ENCODE data around the gene PIANP.
A peak's percentile ranks its signal among the peaks of the same experiment; 100 is the strongest.

The PIANP gene

DNA sequence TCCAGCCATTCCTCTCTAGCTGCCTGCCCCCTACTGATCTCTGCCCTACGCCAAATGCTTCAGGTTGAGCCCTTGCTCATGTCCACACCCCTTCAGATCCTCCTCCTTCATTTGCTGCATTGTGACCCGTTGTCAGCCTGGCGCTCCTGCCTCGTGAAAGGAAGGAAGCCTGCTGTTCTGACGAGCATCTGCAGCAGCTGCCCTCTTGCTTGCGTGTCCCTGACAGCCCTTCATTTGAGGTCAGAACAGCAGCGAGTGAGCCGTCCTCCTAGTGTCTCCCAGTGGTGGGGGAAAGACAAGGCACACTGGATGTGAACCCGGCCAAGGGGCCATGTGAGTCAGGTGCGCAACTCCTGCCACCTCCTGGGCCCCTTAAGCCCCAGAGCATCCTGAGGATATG lies 3.0 kb upstream of the PIANP start:
- no peak for DNase-seq

DNA sequence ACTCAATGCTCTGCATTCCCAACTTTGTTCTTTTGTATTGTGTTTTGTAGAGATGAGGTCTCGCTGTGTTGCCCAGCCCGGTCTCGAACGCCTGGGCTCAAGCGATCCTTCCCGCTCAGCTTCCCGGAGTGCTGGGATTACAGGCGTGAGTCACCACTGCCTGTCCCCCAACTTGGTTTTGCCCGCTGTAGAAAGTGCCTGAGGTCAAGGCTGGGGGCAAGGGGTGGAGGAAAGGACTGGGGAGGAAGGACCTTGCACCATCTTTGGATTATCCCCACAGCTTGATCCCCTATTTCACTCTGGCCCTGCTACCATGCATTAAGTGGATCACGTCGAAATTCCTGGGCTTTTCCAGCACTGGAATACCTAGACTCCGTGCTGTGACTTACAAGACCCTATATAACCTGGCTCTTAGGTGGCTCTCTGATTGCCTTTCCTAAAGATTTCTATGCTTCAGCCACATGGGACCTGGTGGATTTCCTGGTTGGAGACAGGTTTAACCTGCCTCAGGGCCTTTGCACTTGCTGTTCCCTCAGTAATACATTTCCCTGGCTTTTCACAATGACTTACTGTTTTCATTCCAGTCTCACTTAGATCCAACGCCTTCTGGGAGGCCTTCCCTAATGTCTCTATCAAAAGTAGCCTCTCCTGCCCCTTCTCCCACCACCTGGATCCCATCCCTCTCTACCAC lies 608 bp upstream of the PIANP start:
- no peak for DNase-seq

DNA sequence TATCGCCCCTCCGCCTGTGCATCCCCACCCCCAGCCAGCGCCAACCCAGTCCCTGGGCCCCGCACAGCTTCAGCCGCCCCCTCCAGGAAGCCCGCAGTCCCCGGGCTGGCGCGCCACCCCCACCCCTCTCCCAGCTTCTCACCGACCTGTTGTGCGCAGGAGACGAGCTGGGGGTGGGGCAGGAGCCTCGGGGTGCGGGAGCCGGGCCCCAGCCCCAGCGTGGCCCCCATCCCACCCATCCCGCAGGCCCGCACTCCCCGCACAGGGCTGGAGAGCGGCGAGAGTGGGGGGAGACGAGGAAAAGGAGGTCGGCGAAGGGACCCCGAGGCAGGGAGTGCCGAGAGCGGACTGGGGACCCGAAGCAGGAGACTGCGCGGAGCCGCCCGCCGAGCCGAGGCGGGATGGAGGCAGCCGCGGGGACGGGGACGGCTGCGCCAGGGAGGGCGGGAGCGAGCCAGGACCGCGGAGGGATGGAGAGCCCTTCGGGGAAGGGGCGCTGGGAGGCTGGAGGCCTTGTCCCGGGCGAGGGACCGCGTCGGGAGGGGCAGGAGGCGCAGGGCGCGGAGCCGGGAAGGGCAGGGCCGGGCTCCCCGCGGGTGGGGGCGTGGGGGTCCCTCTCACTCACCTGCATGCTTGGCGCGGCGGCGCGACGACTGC lies 498 bp downstream of the PIANP start:
- DNase-seq = peak; percentile 10

DNA sequence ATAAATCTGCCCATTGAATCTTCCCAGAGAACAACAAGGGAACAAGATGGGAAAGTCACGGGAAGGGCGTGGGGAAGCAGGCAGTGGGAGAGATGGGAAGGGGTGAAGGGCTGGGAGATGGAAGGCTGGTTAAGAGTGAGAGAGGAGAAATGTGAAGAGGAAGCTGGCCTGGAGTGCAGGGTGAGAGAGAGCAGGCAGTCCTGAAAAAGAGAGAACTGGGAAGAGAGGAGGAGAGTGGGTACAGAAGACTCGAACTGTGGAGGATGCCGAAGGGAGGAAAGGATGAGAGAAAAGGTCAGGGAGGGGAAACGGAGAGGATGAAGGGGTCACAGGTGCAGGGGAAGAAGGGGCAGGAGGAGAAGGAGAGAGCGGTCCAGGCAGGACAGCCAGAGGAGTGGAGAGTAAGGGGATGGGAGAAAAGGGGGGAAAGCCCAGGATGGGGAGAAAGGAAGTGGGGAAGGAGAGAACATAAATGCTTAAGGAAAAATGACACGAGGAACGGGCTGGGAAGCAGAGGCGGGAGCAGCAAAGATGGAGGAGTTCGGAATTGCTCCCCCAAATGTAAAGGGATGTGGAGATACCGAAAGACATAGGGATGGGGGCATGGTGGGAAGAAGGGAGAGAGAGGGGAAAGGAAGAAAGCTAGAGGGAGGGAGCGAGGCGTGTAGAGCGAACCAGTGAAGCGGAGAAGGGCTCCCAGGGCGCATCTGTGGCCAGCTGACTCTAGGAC lies 1.2 kb downstream of the PIANP start:
- no peak for DNase-seq

DNA sequence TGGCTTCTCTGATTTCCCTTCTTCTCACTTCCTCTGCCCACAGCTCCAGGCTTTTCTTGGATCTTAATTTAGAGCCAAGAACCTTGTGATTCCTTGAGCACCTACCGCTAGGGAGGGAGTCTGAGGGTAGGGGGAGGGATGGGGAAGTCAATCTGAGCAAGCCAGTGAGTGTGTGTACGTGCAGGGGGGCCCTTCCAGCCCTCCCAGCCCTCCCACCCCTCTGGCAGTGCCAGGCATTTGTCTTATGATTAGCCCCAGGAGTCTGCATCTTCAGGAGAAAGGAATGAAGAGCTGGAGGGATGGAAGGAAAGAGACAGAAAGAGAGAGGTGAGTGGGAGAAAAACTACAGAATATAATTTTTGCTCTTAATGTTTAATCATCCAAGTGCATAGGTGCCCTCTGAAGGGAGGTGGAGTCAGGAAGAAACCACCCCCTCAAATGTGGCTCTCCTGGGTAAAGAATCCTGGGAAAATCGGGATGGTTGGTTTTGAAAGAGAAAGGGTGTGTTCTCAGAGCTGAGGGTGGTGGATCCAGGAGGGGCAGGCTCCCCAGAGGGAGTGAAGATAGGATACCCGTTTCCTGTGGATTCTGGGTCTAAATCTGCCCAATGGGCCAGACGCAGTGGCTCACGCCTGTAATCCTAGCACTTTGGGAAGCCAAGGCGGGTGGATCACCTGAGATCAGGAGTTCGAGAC lies 2.1 kb downstream of the PIANP start:
- no peak for DNase-seq

DNA sequence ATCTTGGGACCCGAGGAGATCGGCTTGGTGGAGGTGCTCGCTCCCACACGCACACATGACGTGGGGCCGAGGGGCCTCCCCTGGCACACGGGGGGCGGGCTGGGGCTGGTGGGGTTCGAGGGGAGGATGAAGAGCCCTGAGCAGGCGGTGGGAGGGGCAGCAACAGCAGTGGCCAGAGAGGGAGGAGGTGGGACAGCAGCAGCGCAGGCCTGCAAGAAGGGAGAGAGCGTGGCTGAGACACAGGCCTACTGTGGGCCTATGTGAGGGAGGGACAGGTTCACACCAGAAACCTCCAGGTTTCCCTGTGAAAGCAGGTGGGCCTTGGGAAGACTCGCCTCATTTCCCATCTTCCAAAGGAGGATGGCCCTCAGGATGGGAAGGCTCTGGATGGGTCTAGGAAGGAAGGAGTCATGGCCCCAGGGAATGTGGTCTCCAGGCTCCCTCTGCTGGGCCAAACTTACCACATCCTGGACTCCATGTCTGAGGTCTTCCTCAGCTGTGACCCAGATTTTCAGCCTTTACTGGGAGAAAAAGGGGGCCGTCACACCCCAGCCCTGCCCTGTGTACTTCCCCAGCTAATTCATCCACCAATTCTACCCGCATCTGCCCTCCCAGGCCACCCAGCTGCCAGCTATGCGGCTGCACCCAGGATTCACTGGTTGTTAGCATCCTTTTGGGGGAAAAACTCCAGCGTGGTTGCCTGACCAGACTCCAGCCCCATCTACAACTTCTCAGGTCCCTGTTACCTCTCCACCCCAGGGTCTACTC lies 2.8 kb downstream of the PIANP start:
- DNase-seq = no peak

DNA sequence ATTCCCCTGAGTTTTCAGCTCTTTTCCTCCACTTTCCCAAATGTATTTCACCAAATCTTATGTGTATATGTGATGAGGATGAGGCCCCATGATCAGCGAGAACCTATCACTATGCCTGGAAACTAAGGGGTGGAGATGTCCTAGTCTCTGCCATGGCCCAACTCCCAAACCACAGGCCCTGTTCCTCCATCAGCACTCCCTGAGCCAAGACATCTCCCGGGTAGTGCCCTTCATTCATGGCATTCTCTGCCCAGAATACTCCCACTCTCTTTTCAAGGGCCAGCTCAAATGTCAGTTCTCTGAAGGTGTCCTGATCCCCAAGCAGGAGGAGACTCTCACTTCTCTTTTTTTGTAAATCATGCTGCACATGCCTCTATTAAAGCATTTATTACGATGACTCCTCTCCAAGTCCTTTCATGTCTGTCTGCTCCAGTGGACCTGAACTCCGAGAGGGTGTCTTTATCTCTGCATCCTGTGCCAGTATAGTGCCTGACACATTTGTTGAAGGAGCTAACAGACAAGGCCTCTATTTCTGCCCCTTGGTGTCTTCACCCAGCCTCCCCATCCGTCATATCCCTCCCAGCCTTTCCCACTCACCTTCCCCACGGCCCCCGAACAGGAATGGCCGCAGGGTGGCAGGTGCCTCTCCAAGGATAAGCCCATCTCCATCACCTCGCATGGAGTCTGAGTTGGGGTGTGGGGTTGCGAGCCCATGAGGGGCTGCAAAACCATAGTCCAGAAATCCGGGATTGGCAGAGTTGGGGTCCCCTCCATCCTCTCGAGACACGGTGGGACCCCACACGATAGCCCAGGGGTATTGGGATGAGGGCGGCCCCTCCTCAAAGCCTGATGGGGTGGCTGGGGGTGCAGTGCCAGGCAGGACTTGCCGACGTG lies 3.7 kb downstream of the PIANP start:
- DNase-seq = no peak

DNA sequence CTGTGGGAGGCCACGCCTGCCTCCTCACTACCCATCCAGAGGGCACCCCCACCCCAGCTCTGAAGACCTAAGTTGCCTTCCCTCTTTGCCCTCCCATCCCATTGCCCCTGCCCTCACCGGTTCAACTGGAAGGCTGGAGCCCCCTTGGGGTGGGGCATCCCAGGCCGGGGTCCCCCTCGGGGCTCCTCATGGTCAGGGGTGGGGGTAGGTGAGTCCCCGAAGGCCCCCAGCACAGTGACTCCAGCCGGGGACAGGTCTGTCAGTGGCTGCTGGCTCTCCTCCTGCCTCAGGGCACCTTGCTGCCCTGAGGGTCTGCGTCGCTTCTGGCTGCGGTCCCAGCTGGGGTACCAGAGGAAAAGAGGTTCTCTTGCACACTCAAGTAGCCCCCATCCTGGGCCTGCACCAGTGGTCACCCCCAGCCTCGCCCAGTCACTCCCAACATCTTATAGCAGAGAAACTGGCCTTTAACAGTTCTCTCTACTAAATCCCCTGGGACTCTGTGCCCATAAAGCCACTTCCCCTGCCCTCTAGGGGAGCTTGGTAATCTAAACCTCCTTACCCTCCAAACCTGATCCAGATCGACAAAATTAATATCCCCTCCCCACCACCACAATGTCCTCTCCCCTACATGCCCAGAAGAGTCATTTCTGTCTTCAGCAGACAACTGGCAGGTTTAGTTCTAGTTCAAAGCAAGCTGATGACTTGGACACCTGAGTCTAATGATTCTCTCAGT lies 5.1 kb downstream of the PIANP start:
- no peak for DNase-seq

DNA sequence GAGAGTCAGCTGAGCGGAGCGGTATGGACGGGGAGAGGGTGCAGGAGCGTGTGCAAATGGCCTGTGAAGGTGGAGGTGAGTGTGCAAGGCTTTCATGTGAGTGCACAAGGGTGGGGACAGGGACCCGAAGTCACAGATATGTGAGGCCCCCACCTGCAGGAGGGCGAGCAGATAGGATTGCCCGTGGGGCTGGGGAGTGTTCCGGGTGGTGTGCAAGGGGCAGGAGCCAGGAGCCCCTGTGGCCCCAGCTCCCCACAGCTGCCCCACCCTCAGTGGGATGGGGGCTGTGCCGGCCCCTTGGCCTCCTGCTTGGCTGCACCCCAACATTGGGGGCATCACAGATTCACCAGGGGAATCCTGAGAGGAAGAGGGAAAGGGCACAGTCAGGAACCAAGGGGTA lies 5.9 kb downstream of the PIANP start:
- DNase-seq = no peak

DNA sequence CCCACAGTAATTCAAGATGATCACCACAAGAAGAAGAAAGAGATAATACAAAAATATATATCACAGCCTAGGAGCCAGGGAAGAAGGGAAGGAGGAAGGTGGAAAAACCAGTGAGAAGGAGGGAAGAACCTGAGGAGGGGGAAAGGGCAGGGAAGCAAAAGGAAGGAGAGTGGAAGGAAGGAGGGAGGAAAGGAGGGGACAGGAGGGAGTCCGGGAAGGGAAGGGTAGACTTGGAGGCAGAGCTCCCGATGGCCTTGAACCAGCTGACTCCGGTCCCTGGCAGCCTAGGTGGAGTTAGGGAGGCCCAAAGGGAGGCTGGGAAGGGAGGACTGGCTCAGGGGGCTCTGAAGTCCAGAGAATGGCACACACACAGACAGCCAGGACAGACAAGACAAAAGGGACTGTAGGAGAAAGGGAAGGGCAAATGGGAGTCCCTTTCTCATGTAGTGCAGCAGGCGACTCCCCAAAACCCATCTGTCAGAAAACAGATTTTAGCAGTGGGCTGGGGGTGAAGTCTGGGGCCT lies 6.7 kb downstream of the PIANP start:
- DNase-seq = no peak

DNA sequence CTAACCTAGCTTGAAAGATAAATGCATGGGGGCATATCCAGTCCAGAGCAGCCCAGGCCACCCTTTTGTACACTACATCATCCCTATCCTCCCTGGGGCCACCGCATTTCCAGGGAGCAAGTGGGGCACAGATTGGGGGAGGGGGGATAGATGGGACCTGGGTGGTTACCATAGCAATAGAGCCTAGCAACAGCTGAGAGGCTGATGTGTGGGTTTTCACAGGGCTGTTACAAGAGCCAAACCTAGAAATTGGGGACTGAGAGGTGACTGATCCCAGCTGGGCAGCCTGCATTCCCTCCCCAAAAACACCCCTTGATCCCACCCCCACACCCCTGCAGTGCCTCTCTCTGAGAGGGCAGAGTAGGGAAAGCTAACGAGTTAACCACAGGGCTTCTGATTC lies 7.7 kb downstream of the PIANP start:
- DNase-seq = no peak

DNA sequence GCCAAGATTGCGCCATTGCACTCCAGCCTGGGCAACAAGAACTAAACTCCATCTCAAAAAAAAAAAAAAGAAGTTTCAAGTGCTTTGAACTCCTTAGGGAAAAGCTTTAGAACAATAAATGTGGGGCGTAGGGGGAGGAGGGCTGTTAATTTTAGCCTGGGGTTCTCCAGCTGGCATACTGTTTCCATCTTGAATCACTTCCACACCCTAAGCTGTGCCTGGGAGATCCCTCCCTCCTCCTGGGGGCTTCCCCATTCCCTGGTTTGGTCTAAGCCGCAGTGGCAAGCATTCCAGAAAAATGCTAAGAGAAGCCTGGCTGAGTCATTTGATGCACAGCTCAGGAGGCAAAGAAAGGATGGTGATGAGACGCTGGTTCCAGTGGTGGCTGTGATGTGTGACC lies 9.1 kb downstream of the PIANP start:
- DNase-seq = no peak

DNA sequence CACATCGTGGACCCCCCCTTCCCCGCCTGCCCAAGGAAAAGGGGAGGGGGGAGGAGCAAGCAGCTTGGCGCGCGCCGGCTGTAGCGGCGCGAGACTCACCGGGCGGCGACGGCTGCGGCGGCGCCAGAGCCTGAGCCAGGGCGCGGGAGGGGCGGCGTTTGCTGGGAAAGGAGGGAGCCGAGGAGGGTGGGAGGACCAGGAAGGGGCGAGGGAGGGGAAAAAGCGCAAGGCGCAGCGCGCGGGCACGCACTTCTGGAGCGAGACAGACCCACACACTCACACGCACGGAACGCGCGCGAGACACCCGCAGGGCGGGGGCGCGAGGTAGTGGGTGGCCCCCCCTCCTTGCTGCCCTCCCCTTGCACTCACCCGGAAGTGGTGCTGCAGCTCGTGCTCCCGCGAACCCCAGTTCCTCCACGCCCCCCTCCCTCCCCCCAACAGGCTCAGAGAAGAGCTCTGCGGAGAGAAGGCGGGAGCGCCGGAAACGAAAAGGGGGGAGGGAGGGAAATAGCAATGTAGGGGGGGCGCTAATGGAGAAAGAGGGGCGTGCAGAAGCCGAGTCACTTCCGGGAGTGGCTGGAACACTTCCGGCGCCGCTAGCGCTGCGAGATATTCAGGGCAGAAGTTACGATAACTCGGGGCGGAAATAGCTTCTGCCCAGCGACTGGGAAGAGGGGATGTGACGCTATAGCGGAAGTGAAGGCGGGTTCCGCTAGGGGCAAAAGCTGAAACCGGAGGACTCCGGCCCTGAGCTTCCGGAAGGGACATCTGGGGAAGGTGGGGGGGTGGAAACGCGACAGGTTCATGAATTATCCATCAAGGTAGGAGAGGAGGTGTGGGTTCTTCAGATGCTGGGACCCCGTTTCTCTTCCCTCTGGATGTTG lies 11.4 kb downstream of the PIANP start, which contains the start of gene ZNF384:
ZNF384 (minus strand) TSS at position 377 of the 884 bp plus-strand sequence. CDS start 9,855 bp downstream, outside the sequence.
- peak; percentile 89 for DNase-seq

DNA sequence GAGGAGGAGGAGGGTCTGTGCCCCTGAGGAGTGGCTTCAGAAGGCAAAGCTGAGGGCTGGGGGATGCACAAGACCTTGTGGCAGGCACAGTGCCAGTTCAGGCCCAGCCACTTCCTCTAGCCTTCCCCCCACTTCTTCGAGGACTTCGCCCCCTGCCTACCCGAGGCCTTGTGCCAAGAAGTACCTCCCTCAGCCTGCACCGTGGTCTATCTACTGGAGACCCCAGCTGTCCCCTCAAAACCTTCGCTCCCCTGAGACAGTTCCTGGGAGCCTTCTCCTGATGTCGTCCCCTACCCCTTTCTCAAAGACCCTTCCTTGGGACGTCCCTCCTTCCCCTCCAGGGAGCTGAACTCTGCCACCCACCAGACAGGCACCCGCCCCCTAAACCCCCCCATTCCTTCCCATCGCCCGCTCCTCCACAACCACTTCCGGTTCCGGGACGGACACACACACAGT lies 12.0 kb downstream of the PIANP start:
- peak; percentile 26 for DNase-seq

DNA sequence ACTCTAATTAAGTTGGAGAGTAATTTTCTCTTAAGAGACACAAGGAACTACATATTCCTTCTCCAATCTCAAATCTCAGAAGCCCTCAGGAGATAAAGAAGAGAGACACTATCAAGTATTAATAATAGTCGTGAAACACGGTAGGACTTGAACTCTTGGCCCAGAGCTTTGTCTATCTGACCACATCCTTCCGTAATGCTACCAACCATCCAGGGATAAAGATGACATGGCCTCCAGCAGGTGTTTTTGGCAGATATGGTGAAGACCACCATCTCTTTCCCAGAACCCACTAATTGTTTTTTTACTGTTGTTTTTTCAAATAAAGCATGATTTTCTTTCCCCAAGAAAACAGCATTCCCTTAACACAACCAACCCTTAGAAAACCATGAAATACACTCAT lies 14.8 kb downstream of the PIANP start:
- no peak for DNase-seq

DNA sequence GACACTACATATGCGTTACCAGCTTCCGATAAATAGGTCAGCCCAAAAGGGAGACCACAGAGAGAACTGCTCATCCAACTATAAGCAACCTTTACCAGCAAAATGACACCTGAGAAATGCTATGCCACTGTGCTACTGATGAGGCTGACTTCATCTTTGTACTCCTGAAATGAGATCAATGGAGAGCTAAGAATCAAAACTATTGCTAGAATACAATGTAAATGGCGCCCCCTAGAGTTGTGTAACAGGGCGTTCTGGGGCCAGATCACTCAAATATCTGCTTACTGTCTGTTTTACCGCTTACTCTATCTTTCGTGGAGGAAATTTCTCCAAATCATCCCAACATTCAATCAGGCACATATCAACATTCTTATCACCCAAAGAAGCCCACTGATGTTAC lies 16.0 kb downstream of the PIANP start:
- DNase-seq = peak; percentile 15

DNA sequence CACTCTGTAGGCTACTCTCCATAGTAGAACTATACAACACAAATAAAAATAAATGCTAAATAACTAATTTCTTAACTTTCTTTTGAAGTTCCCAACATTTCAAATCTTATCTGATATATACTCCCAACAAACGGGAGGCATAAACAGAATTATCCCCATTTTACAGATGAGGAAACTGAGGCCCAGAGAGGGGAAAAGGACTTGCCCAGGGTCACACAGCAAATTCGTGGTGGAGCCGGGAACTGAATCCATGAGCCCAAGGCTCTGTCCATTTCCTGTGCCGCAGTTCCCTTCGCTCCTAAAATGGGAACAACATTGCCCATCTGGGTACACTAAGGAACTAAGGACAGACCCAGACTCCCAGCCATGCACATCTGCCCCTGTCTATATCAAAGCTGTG lies 23.7 kb downstream of the PIANP start:
- no peak for DNase-seq

DNA sequence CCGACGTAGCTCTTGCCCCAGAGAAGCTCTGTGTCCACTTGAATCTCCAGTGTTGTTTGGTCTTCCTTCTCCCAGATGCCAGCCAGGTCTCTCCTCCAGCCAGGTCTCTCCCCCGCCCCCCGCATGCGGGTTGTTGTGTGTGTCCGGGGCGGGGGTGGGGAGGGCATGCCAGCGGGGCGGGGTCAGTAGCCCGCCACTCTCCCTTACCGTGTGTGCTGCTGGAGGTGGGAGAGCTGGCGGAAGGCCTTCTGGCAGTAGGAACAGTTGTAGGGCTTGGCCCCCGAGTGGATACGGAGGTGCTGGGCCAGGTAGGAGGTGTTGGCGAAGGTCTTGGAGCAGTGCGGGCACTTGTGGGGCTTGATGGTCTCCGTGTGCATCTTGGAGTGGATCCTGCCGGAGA lies 28.5 kb downstream of the PIANP start:
- DNase-seq = no peak

DNA sequence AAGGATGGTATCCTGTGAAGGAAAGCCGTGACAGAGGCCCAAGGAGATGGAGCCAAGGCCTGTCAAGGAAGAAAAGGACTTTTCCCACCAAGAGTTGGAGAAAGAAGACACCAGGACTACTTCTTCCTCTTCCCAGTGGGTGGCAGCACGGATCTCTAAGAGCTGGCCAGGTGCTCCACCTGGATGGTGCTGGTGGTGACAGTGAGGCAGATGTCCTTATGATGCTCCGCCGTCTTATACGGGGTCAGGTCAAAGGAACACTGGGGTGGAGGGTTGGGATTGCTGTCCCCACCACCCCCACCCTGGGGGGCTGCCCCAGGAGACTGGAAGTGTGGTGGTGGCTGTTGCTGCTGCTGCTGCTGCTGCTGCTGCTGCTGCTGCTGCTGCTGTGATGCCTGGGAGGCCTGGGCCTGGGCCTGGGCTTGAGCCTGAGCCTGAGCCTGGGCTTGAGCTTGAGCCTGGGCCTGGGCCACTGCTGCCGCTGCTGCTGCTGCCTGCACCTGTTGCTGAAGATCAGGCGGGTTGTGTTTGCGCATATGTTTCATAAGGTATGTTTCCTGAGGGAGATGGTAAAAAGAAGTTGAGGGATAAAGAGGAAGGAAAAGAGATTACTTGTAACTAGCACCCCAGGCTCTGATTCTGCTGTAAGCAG lies 32.9 kb downstream of the PIANP start:
- DNase-seq = no peak

Measured in T-helper 9 cell (primary cell).